KMS-11 (cell line): ENCODE measurements around the gene PLCG2.

ENCODE experiments used
- H2AFZ ChIP-seq: fragments of 200-600 bp; sonication (generic); 2 replicates; pipeline ENCODE4 v1.6.1; 2016; ENCODE audit warnings: antibody characterized with exemption, mixed run types, low read depth
- H3K27ac ChIP-seq: fragments of 200-600 bp; sonication (generic); 2 replicates; pipeline ENCODE4 v1.6.1; 2016; ENCODE audit warnings: mild to moderate bottlenecking, mixed run types
- H3K27me3 ChIP-seq: fragments of 200-600 bp; sonication (generic); 2 replicates; pipeline ENCODE4 v1.6.1; 2017; ENCODE audit warnings: mild to moderate bottlenecking, low read depth, mixed run types, moderate library complexity; ENCODE audit not compliant: insufficient read depth
- H3K36me3 ChIP-seq: fragments of 200-600 bp; sonication (generic); 2 replicates; pipeline ENCODE4 v1.6.1; 2017; ENCODE audit warnings: mild to moderate bottlenecking, mixed run types; ENCODE audit not compliant: insufficient read depth
- H3K4me1 ChIP-seq: fragments of 200-600 bp; sonication (generic); 2 replicates; pipeline ENCODE4 v1.6.1; 2016; ENCODE audit warnings: mild to moderate bottlenecking, low read depth, mixed run types; ENCODE audit not compliant: poor library complexity, severe bottlenecking
- H3K4me2 ChIP-seq: fragments of 200-600 bp; sonication (generic); 2 replicates; pipeline ENCODE4 v1.7.0; 2016; ENCODE audit warnings: mild to moderate bottlenecking, mixed run types
- H3K4me3 ChIP-seq: fragments of 200-600 bp; sonication (generic); IDR thresholded peaks from 2 replicates; pipeline ENCODE4 v1.6.1; 2017; ENCODE audit warnings: low read depth, low read length, mixed read lengths; ENCODE audit not compliant: insufficient read depth
- H3K79me2 ChIP-seq: fragments of 200-600 bp; sonication (generic); 2 replicates; pipeline ENCODE4 v1.6.1; 2016; ENCODE audit warnings: low read depth, mixed run types; ENCODE audit not compliant: insufficient read depth
- H3K9ac ChIP-seq: fragments of 200-600 bp; sonication (generic); 2 replicates; pipeline ENCODE4 v1.6.1; 2016; ENCODE audit warnings: mild to moderate bottlenecking, mixed run types
- H4K20me1 ChIP-seq: fragments of 200-600 bp; sonication (generic); 2 replicates; pipeline ENCODE4 v1.6.1; 2016; ENCODE audit warnings: mild to moderate bottlenecking, mixed run types; ENCODE audit not compliant: insufficient read depth
- TF ChIP-seq, protein P1 (sequence below): fragments of 200-600 bp; sonication (generic); conservative IDR thresholded peaks from 2 replicates; pipeline ENCODE4 v1.6.1; 2017; ENCODE audit warnings: low read depth, mild to moderate bottlenecking, antibody characterized with exemption, low read length, moderate library complexity, mixed read lengths

The PLCG2 gene

DNA sequence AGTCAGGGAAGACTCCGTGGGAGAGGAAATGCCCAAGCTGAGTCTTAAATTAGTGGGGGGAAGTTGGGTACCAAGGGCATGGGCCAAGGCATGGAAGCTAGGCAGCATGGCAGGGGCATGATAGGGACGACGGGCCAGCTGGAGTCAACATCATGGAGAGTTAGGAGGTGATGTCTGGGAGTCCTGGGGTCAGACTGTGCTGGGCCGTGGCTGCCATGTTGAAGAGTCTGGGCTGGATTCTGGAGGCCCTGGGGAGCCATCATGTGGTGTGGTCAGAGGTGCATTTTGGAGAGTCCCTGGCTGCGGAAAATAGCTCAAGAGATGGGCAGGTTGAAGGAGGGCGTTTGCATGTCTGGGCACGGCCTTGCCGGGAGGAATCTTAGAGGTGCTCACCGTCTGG is 146.9 kb downstream of the PLCG2 start:
- Histone ChIP-seq H3K79me2 (no peaks in the 10 kb centered on the region), H4K20me1 (no peaks in the 10 kb centered on the region), H3K9ac (no peak overlapping the region), H3K4me1 (no peaks in the 10 kb centered on the region), H3K4me2 (no peak overlapping the region), H3K4me3 (no peak overlapping the region), H3K27me3 (no peaks in the 10 kb centered on the region), H3K36me3 (no peaks in the 10 kb centered on the region), H2AFZ (no peak overlapping the region), H3K27ac (no peak overlapping the region)
- TF ChIP-seq, protein P1, sequence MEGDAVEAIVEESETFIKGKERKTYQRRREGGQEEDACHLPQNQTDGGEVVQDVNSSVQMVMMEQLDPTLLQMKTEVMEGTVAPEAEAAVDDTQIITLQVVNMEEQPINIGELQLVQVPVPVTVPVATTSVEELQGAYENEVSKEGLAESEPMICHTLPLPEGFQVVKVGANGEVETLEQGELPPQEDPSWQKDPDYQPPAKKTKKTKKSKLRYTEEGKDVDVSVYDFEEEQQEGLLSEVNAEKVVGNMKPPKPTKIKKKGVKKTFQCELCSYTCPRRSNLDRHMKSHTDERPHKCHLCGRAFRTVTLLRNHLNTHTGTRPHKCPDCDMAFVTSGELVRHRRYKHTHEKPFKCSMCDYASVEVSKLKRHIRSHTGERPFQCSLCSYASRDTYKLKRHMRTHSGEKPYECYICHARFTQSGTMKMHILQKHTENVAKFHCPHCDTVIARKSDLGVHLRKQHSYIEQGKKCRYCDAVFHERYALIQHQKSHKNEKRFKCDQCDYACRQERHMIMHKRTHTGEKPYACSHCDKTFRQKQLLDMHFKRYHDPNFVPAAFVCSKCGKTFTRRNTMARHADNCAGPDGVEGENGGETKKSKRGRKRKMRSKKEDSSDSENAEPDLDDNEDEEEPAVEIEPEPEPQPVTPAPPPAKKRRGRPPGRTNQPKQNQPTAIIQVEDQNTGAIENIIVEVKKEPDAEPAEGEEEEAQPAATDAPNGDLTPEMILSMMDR: no peak

DNA sequence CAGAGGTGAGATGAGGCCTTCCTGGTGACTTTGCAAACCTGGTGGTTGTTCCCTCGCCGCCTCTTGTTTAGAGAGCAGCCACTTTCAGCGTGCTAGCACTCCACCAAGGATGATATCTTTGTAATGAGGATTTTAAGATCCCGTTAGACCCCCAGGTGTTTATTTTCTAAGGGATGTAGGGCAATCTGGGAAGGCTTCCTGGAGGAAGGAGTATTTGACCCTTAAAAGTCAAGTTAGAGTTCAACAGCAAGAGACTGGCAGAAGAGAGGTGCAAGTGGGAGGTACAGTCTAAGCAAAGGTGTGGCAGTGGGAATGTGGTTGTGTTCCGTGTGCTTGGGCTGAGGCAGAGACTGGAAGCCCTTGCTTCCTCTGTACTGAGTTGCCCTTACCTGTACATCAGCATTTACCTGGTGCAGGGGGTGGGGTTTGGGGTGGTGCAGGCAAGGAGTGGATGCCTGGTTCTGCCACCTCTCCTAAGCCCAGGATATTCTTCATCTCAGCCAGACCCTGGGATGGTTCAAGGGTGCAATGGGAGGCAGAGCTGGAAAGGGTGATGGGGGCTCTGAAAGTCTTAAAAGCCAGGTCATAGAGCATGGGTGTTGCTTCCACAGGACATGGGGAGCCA is 148.6 kb downstream of the PLCG2 start:
- Histone ChIP-seq H3K4me2 (no peak overlapping the region), H3K79me2 (no peaks in the 10 kb centered on the region), H3K36me3 (no peaks in the 10 kb centered on the region), H3K27me3 (no peaks in the 10 kb centered on the region), H2AFZ (no peak overlapping the region), H4K20me1 (no peaks in the 10 kb centered on the region), H3K27ac (no peak overlapping the region), H3K4me1 (no peaks in the 10 kb centered on the region), H3K4me3 (no peak overlapping the region), H3K9ac (no peak overlapping the region)
- TF ChIP-seq, protein P1: no peak

DNA sequence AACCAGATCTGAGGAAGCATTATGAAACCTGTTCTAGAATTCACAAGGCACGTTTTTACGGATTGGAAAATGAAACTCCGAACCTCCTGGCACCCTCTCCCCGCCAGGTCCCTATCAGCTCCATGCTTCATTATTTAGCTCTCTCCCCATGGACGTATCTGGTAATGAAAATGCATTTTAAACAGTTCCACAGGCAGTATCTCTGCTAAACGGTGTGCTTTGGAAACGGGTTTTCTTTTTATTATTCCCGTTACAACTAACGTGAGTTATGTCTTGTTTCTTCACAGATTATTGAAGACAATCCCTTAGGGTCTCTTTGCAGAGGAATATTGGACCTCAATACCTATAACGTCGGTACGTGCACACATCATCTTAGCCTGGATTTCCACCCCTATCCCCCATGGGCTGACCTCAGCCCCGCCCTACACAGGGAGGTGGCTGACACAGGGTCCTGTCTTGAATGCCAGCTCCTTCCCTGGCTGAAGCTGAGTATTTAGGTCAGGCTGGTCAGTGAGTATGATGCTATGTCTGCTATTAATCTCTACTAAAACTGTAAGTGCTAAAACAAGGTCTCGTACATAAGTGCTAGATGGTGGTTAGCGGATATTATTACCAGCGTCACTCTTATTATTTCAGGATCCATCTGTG is 149.3 kb downstream of the PLCG2 start:
- TF ChIP-seq, protein P1: no peak
- H2AFZ ChIP-seq: no peak overlapping the region
- H3K4me1 ChIP-seq: no peaks in the 10 kb centered on the region
- H3K79me2 ChIP-seq: no peaks in the 10 kb centered on the region
- H3K27me3 ChIP-seq: no peaks in the 10 kb centered on the region
- no peak overlapping the region for H3K4me2 ChIP-seq
- no peak overlapping the region for H3K4me3 ChIP-seq
- no peaks in the 10 kb centered on the region for H3K36me3 ChIP-seq
- H3K27ac ChIP-seq: no peak overlapping the region
- H4K20me1 ChIP-seq: no peaks in the 10 kb centered on the region
- H3K9ac ChIP-seq: no peak overlapping the region

DNA sequence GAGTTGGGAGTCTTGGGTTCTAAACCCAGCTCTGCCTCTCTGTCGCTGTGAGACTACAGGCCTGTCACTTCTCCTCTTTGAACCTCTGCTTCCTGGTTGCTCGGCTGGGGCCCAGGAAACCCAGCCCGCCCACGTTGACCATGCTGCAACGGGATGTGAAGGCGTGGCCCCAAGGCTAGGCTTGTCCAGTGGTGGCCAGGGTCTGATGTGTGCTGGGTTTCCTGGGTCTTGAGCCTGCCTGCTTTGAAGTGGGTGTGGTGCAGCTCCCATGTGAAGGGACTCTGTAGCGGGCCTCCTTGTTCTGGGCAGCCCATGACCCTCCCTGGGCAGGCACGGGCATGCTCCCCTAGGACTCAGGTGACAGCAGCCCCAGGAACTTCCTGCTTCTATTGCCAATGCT is 149.9 kb downstream of the PLCG2 start:
- Histone ChIP-seq H3K36me3 (no peaks in the 10 kb centered on the region), H3K27ac (no peak overlapping the region), H3K27me3 (no peaks in the 10 kb centered on the region), H3K9ac (no peak overlapping the region), H3K4me1 (no peaks in the 10 kb centered on the region), H3K4me3 (no peak overlapping the region), H3K79me2 (no peaks in the 10 kb centered on the region), H2AFZ (no peak overlapping the region), H4K20me1 (no peaks in the 10 kb centered on the region), H3K4me2 (no peak overlapping the region)
- TF ChIP-seq, protein P1: no peak
